ENCODE measurements around the gene LRRC71. TPM values are rescaled to one million over a fixed set of nuclear protein-coding genes. Genes with fewer than 3 reads are reported as not detected.

LRRC71 gene
- total RNA-seq, 1 experiment from 2014 or later: not detected

- no peak for DNase-seq (ENCODE audit: unreplicated experiment)
- BruUV-seq (replicated peaks): no TSS peak
- H3K4me1 Mint-ChIP-seq (ENCODE audit: insufficient read depth, unreplicated experiment): no peaks in the 10 kb centered on the region
- peaks cover 79% of the 10 kb centered on the region for H3K27me3 Mint-ChIP-seq (ENCODE audit: insufficient read depth, unreplicated experiment)
- ChIA-PET POLR2A (no interaction called here), CTCF (interaction anchor here (0.7 to 14.2 kb wide), 6 partner anchors 9 to 86 kb away, joined by 3 to 284 read pairs (median 3); partner anchors contain the start of gene PEAR1)
- no peak for TF ChIP-seq CTCF (IDR thresholded peaks at IDR 0.05; ENCODE audit: unreplicated experiment)
- intact Hi-C loops (cut with micrococcal nuclease): no loop called here
- no peak overlapping the region for H3K4me3 Mint-ChIP-seq (ENCODE audit: unreplicated experiment)
- H3K36me3 Mint-ChIP-seq (ENCODE audit: insufficient read depth, unreplicated experiment): no peaks in the 10 kb centered on the region
- no peak overlapping the region for H3K27ac Mint-ChIP-seq (ENCODE audit: low read depth, unreplicated experiment)
- no peaks in the 10 kb centered on the region for H3K9me3 Mint-ChIP-seq (ENCODE audit: unreplicated experiment)
Observed at GRCh38 chr1:156882543-156882942, 37.9 kb upstream of the LRRC71 start.

- CTCF ChIA-PET: interaction anchor here (0.6 to 14.2 kb wide), 13 partner anchors 7 to 206 kb away, joined by 3 to 284 read pairs (median 3); partner anchors contain the start of genes INSRR, NTRK1 and PEAR1
- intact Hi-C loops (cut with micrococcal nuclease): no loop called here
- POLR2A ChIA-PET: no interaction called here
- DNase-seq (ENCODE audit: unreplicated experiment): no peak
- TF ChIP-seq CTCF (IDR thresholded peaks at IDR 0.05; ENCODE audit: unreplicated experiment): no peak
- no peaks in the 10 kb centered on the region for H3K4me1 Mint-ChIP-seq (ENCODE audit: insufficient read depth, unreplicated experiment)
- no peaks in the 10 kb centered on the region for H3K9me3 Mint-ChIP-seq (ENCODE audit: unreplicated experiment)
- H3K27ac Mint-ChIP-seq (ENCODE audit: low read depth, unreplicated experiment): no peak overlapping the region
- H3K4me3 Mint-ChIP-seq (ENCODE audit: unreplicated experiment): no peak overlapping the region
- H3K36me3 Mint-ChIP-seq (ENCODE audit: insufficient read depth, unreplicated experiment): no peaks in the 10 kb centered on the region
- no TSS peak for BruUV-seq (replicated peaks)
- peaks cover 76% of the 10 kb centered on the region for H3K27me3 Mint-ChIP-seq (ENCODE audit: insufficient read depth, unreplicated experiment)
Observed at GRCh38 chr1:156883919-156884318, 36.5 kb upstream of the LRRC71 start.

GRCh38 chr1:156884560-156885184 lies 35.8 kb upstream of the LRRC71 start:
- no peak for DNase-seq (ENCODE audit: unreplicated experiment)
- Mint-ChIP-seq H3K4me1 (ENCODE audit: insufficient read depth, unreplicated experiment) (no peaks in the 10 kb centered on the region), H3K4me3 (ENCODE audit: unreplicated experiment) (no peak overlapping the region), H3K9me3 (ENCODE audit: unreplicated experiment) (no peaks in the 10 kb centered on the region), H3K36me3 (ENCODE audit: insufficient read depth, unreplicated experiment) (no peaks in the 10 kb centered on the region), H3K27me3 (ENCODE audit: insufficient read depth, unreplicated experiment) (peaks cover 74% of the 10 kb centered on the region), H3K27ac (ENCODE audit: low read depth, unreplicated experiment) (no peak overlapping the region)
- intact Hi-C loops (cut with micrococcal nuclease): no loop called here
- TF ChIP-seq CTCF (IDR thresholded peaks at IDR 0.05; ENCODE audit: unreplicated experiment): no peak
- no TSS peak for BruUV-seq (replicated peaks)
- CTCF ChIA-PET: interaction anchor here (0.6 to 14.2 kb wide), 16 partner anchors 6 to 439 kb away, joined by 3 to 284 read pairs (median 4); partner anchors contain the start of genes INSRR, NTRK1 and PEAR1
- POLR2A ChIA-PET: interaction anchor here (0.6 to 0.9 kb wide), 2 partner anchors 58 to 193 kb away, joined by 3 read pairs; no protein-coding TSS in a partner anchor

- Mint-ChIP-seq H3K9me3 (ENCODE audit: unreplicated experiment) (no peaks in the 10 kb centered on the region), H3K27ac (ENCODE audit: low read depth, unreplicated experiment) (no peak overlapping the region), H3K27me3 (ENCODE audit: insufficient read depth, unreplicated experiment) (peaks cover 68% of the 10 kb centered on the region), H3K4me1 (ENCODE audit: insufficient read depth, unreplicated experiment) (no peaks in the 10 kb centered on the region), H3K4me3 (ENCODE audit: unreplicated experiment) (no peak overlapping the region), H3K36me3 (ENCODE audit: insufficient read depth, unreplicated experiment) (no peaks in the 10 kb centered on the region)
- no peak for TF ChIP-seq CTCF (IDR thresholded peaks at IDR 0.05; ENCODE audit: unreplicated experiment)
- DNase-seq (ENCODE audit: unreplicated experiment): no peak
- BruUV-seq (replicated peaks): no TSS peak
- ChIA-PET CTCF (interaction anchor here (0.6 to 17.6 kb wide), 9 partner anchors 24 to 440 kb away, joined by 3 to 363 read pairs (median 6); partner anchors contain the start of genes INSRR, LRRC71 and NTRK1), POLR2A (interaction anchor here (0.9 kb wide), 1 partner anchor 57 kb away, joined by 3 read pairs; no protein-coding TSS in a partner anchor)
- intact Hi-C loops (cut with micrococcal nuclease): no loop called here
Observed at GRCh38 chr1:156885314-156885713, 35.1 kb upstream of the LRRC71 start.
